Pancreas (tissue), 10 donors: ENCODE data around the gene KCNIP1. TPM values are rescaled to one million over a fixed set of nuclear protein-coding genes. Genes with fewer than 3 reads are reported as not detected.

Experiments used
- ATAC-seq, 4 donors: fragments of 200-7000 bp; cut with Tn5 transposase; one replicate each; pipeline versions ENCODE4 v1.8.0 to v1.9.1; 2020; ENCODE audit warnings: mild to moderate bottlenecking in 4 of 4, moderate library complexity in 4 of 4
- DNase-seq, 6 donors: peaks; one replicate each; pipeline ENCODE4 v3.0.0-alpha.2; 2020
- FAIRE-seq: peaks from 2 replicates; lab custom pipeline; 2012; peaks lifted over from hg19 to GRCh38; lab: Jason Lieb, UNC
- H3K27ac ChIP-seq, 4 donors: fragments of 200-600 bp; sonication (generic); 1 replicate in 3 of 4; 2 replicates in 1 of 4; pipeline versions ENCODE4 v1.5.0 to v1.8.0; 2020
- H3K27me3 ChIP-seq, 4 donors: fragments of 200-600 bp; one replicate each; pipeline ENCODE4 v1.8.0; 2021
- H3K36me3 ChIP-seq, 3 donors: fragments of 200-600 bp; sonication (generic) in 1 of 3; one replicate each; pipeline versions ENCODE4 v1.5.0 to v1.8.0; 2020 to 2021
- H3K4me1 ChIP-seq, 3 donors: fragments of 200-600 bp; one replicate each; pipeline ENCODE4 v1.8.0; 2021
- H3K4me3 ChIP-seq, 4 donors: fragments of 200-600 bp; sonication (generic) in 2 of 4; one replicate each; pipeline versions ENCODE4 v1.5.0 to v1.8.0; 2020 to 2021
- H3K9me3 ChIP-seq, 4 donors: fragments of 200-600 bp; one replicate each; pipeline ENCODE4 v1.8.0; 2021
- CTCF ChIP-seq, 4 donors: fragments of 200-600 bp; sonication (generic) in 3 of 4; IDR thresholded peaks; one replicate each; pipeline versions ENCODE4 v1.5.0 to v1.8.0; 2021; ENCODE audit warnings: antibody characterized with exemption in 4 of 4
- WGBS, 2 donors: extraction: QIAGEN DNeasy Blood & Tissue Kit; methylation state at CpG; one replicate each; pipeline ENCODE4 v1.1.7; 2013; 5-methylcytosine and 5-hydroxymethylcytosine counted together
- intact Hi-C, 3 donors: fragments of 100-400 bp; cut with DNase I; formaldehyde crosslinking; loops; one replicate each; pipeline versions ENCODE4 v1.11.1 to v1.14.2; 2022
- polyA plus RNA-seq, 2 donors: library from polyadenylated mRNA; stranded (reverse); fragments of 200-250 nt; gene quantifications; one replicate each; pipeline ENCODE4 v1.2.3, GENCODE V29; 2013
- total RNA-seq, 6 donors: library from RNA; stranded (reverse); fragmentation: NEBNext Ultra II Directional in 4 of 6; extraction: Animal tissue kit (Norgen Biotek cat#: 25700) in 4 of 6; gene quantifications; one replicate each; pipeline versions ENCODE4 v1.2.1 to v1.2.4, GENCODE V29; 2021 to 2023
- donor health status: healthy with polysubstance abuse.
- donor health status: DM: no; HTN: no; CAD: no; lungs with moderate emphysema.
- donor health status: DM: no; HTN: no; CAD: no.
- donor health status: control.
- donor health status: control.
- donor health status: Bipolar disorder and iron deficiency.
- donor health status: DM: yes; HTN: yes; CAD: no.
- donor health status: DM: no; HTN: no; CAD: no.
- donor health status: DM: no; HTN: no; CAD: no.
- donor health status: DM: yes; HTN: yes; CAD: no.

Gene KCNIP1
- total and polyA plus RNA-seq, 8 donors: 0.31 to 10.3 (median 1.1) TPM

GRCh38 chr5:170571875-170572852 lies 68.3 kb downstream of the KCNIP1 start:
- no peaks in the 10 kb centered on the region for H3K36me3 ChIP-seq
- no peaks in the 10 kb centered on the region for H3K27me3 ChIP-seq
- no peak for FAIRE-seq
- DNase-seq: peak in 2 of 6 donors; percentile 7 to 33
- peaks cover 0 to 5% (median 0%) of the 10 kb centered on the region in 3 donors for H3K4me1 ChIP-seq
- peak overlapping the region in 1 of 4 donors; percentile 13 for H3K27ac ChIP-seq
- no peaks in the 10 kb centered on the region for H3K9me3 ChIP-seq
- intact Hi-C loops: no loop called here
- peak; percentile 41 to 76 (median 63) for ATAC-seq
- H3K4me3 ChIP-seq: no peak overlapping the region
- no peak for TF ChIP-seq CTCF (IDR thresholded peaks at IDR 0.05)
- WGBS, 2 donors: 9 to 15% methylated on average over 16 of the region's 16 CpGs

GRCh38 chr5:170573114-170573513 lies 69.3 kb downstream of the KCNIP1 start:
- Histone ChIP-seq H3K27me3 (peaks cover 0 to 4% (median 0%) of the 10 kb centered on the region in 4 donors), H3K4me1 (peaks cover 0 to 5% (median 0%) of the 10 kb centered on the region in 3 donors), H3K27ac (no peak overlapping the region), H3K36me3 (no peaks in the 10 kb centered on the region), H3K4me3 (no peak overlapping the region), H3K9me3 (no peaks in the 10 kb centered on the region)
- DNase-seq: no peak
- FAIRE-seq: no peak
- WGBS, 2 donors: 40 to 57% methylated on average over 4 of the region's 4 CpGs
- no peak for ATAC-seq
- intact Hi-C loops: no loop called here
- no peak for TF ChIP-seq CTCF (IDR thresholded peaks at IDR 0.05)

GRCh38 chr5:170573660-170574059 lies 69.8 kb downstream of the KCNIP1 start:
- Histone ChIP-seq H3K9me3 (no peaks in the 10 kb centered on the region), H3K4me1 (peaks cover 0 to 5% (median 0%) of the 10 kb centered on the region in 3 donors), H3K27me3 (peaks cover 0 to 4% (median 0%) of the 10 kb centered on the region in 4 donors), H3K4me3 (no peak overlapping the region), H3K36me3 (no peaks in the 10 kb centered on the region), H3K27ac (no peak overlapping the region)
- FAIRE-seq: no peak
- TF ChIP-seq CTCF (IDR thresholded peaks at IDR 0.05): no peak
- no peak for DNase-seq
- no peak for ATAC-seq
- intact Hi-C loops: no loop called here
- 59 to 85% methylated on average over 1 of the region's 1 CpG for WGBS, 2 donors

GRCh38 chr5:170576602-170577535 lies 73.0 kb downstream of the KCNIP1 start:
- Histone ChIP-seq H3K9me3 (no peaks in the 10 kb centered on the region), H3K27ac (no peak overlapping the region), H3K4me3 (no peak overlapping the region), H3K27me3 (peaks cover 0 to 4% (median 0%) of the 10 kb centered on the region in 4 donors), H3K4me1 (no peaks in the 10 kb centered on the region), H3K36me3 (no peaks in the 10 kb centered on the region)
- intact Hi-C loops: no loop called here
- DNase-seq (no peak), ATAC-seq (peak in 2 of 4 donors; percentile 51 to 63), FAIRE-seq (no peak)
- 43 to 44% methylated on average over 11 of the region's 11 CpGs for WGBS, 2 donors
- TF ChIP-seq CTCF (IDR thresholded peaks at IDR 0.05): no peak
